Skeletal muscle satellite cell (primary cell): ENCODE data around the gene ACSL5.
"Not testable (repeated sequence)": the region's sequence is repeated elsewhere in the genome, so short reads cannot be mapped to it uniquely, and the experiment has no call there.

Source experiments
- H3K27me3 ChIP-seq: 2 replicates; pipeline ENCODE4 v1.7.0; 2013; ENCODE audit warnings: low read length; ENCODE audit not compliant: control insufficient read depth, insufficient read depth
- H3K36me3 ChIP-seq: 2 replicates; pipeline ENCODE4 v1.7.0; 2013; ENCODE audit warnings: mild to moderate bottlenecking, control low read depth, low read length; ENCODE audit not compliant: insufficient read depth
- H3K4me1 ChIP-seq: 2 replicates; pipeline ENCODE4 v1.7.0; 2013; ENCODE audit warnings: low read length; ENCODE audit not compliant: control insufficient read depth, insufficient read depth
- H3K4me2 ChIP-seq: 2 replicates; pipeline ENCODE4 v1.7.0; 2013; ENCODE audit warnings: mild to moderate bottlenecking, low read length
- H3K4me3 ChIP-seq: 2 replicates; pipeline ENCODE4 v1.7.0; 2013; ENCODE audit warnings: low read length
- H3K9ac ChIP-seq: 2 replicates; pipeline ENCODE4 v1.7.0; 2013; ENCODE audit warnings: mild to moderate bottlenecking, low read depth, low read length, moderate library complexity
- H3K9me3 ChIP-seq: replicated peaks from 2 replicates; pipeline ENCODE4 v1.7.0; 2013; ENCODE audit warnings: mild to moderate bottlenecking, control low read depth, low read length

ACSL5 gene

DNA sequence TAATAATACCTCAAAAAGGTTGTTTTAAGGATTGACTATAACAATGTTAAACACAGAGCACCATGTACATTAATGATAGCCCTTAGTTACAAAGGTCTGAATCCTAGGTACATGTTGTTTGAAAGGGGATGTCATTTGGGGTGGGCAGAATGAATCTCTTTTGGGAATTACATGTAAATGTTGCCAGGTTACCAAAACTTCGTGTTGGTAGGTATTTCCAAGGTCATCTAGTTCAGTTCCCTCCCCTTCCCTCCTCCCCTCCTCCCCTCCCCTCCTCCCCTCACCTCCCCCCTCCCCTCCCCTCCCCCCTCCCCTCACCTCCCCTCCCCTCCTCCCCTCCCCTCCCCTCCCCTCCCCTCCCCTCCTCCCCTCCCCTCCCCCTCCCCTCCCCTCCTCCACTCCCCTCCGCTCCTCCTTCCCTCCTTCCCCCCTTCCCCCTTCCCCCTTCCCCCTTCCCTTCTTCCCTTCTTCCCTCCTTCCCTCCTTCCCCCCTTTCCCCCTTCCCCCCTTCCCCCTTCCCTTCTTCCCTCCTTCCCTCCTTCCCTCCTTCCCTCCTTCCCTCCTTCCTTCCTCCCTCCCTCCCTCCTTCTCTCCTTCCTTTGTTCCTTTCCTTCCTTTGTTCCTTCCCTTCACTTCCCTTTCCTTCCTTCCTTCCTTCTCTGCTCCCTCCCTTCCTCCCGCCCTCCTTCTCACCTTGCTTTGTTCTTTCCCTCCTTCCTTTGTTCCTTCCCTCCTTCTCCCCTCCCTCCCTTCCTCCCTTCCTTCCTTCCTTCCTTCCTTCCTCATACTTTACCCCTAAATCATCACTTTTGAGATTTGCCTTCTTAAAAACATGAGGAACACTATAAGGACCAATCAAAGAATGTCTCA lies 81.2 kb downstream of the ACSL5 start:
- Histone ChIP-seq H3K9me3 (no peaks in the 10 kb centered on the region), H3K4me2 (no peak overlapping the region), H3K9ac (no peak overlapping the region), H3K4me1 (no peaks in the 10 kb centered on the region), H3K27me3 (no peaks in the 10 kb centered on the region), H3K36me3 (no peaks in the 10 kb centered on the region), H3K4me3 (no peak overlapping the region)

DNA sequence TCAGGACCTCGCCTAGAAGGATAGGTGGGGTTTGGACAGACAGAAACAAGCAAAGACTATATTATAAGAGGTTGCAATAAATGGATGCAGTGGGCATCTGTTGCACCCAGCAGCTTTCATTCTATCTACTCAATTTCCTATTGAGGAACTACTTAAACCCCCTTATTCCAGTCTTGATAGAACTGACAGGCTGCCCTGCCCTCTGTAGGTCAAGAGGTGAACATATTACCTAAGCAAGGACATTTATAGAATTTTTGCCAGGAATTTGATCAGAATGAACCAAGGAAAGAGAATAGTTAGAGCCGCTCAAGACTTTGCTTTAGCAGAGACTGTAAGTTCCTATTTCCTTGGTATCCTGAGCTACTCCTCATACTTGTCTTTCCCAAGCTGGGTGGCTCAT lies 82.6 kb downstream of the ACSL5 start:
- Histone ChIP-seq H3K27me3 (no peaks in the 10 kb centered on the region), H3K36me3 (no peaks in the 10 kb centered on the region), H3K4me1 (peaks cover 5% of the 10 kb centered on the region), H3K9ac (no peak overlapping the region), H3K4me2 (no peak overlapping the region), H3K9me3 (no peaks in the 10 kb centered on the region), H3K4me3 (no peak overlapping the region)

DNA sequence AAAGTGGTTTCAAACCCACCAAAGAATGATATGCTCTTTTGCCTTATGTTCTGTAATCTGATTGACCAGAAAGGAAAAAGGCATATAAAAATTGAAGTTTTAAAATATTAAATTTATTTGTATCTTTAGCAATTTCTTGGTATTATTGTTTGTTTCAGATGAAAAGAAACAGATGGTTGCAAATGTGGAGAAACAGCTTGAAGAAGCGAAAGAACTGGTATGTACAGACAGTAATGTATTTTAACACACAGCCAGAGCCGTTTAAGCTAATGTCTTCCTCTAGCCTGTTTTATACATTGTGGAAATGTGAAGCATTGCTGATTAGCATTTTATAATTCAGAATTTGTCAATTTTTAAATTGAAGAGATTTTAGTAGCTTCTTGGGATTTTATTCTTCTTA lies 86.5 kb downstream of the ACSL5 start:
- Histone ChIP-seq H3K9me3 (no peaks in the 10 kb centered on the region), H3K4me3 (no peak overlapping the region), H3K4me2 (no peak overlapping the region), H3K36me3 (peaks cover 12% of the 10 kb centered on the region), H3K4me1 (peaks cover 5% of the 10 kb centered on the region), H3K9ac (no peak overlapping the region), H3K27me3 (no peaks in the 10 kb centered on the region)

DNA sequence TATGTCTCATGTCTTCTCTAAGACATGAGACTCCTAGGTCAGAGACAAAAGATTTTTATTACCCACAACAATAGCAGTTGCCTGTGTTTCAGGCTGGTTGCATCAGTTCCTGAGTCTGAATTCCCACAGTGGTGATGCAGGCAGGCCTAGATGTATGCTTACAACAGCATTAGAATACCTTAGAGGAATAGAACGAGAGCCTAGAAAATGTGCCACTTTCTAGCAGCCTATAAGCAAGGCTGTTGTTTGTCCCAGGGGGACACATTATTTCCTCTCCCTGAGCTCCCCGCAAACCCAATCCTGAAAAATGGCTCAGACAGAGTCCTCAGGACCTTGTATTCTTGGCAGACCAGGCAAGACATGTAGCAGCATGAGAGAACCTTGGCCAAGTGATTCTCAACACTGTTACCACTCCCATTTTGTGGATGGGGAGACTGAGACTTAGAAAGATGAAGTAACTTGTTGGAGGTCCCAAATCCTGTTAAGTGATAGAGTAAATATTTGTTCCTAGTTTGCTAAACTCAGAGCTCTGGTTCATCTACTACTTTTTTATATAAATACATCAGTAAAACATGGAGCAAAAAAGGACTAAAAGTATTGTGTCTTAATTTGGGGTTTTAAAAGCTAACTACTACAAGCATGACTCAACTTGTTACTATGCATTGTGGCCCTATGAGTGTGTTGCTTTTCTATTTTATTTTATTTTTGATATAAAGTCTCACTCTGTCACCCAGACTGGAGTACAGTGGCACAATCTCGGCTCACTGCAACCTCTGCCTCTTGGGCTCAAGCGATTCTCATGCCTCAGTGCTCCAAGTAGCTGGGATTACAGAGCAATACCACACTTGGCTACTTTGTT lies 87.3 kb downstream of the ACSL5 start:
- H3K4me3 ChIP-seq: no peak overlapping the region
- no peak overlapping the region for H3K4me2 ChIP-seq
- H3K27me3 ChIP-seq: no peaks in the 10 kb centered on the region
- H3K36me3 ChIP-seq: peaks cover 21% of the 10 kb centered on the region
- peaks cover 5% of the 10 kb centered on the region for H3K4me1 ChIP-seq
- H3K9me3 ChIP-seq: no peaks in the 10 kb centered on the region
- H3K9ac ChIP-seq: no peak overlapping the region

DNA sequence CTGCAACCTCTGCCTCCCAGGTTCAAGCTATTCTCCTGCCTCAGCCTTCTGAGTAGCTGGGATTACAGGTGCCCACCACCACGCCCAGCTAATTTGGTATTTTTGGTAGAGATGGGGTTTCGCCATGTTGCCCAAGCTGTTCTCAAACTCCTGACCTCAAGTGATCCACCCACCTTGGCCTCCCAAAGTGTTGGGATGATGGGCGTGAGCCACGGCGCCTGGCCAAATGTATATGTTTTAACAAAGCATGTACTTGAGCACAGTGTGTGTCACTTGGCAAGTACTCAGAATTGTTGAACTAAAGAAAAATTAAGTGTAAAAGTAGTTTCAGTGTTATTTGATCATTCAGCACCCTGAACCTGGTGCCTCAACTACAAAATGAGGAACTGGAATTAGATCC lies 90.2 kb downstream of the ACSL5 start:
- not testable (repeated sequence) for H3K9me3 ChIP-seq, H3K4me2 ChIP-seq, H3K4me1 ChIP-seq, H3K4me3 ChIP-seq, H3K9ac ChIP-seq, H3K27me3 ChIP-seq
- peaks cover 23% of the 10 kb centered on the region for H3K36me3 ChIP-seq

DNA sequence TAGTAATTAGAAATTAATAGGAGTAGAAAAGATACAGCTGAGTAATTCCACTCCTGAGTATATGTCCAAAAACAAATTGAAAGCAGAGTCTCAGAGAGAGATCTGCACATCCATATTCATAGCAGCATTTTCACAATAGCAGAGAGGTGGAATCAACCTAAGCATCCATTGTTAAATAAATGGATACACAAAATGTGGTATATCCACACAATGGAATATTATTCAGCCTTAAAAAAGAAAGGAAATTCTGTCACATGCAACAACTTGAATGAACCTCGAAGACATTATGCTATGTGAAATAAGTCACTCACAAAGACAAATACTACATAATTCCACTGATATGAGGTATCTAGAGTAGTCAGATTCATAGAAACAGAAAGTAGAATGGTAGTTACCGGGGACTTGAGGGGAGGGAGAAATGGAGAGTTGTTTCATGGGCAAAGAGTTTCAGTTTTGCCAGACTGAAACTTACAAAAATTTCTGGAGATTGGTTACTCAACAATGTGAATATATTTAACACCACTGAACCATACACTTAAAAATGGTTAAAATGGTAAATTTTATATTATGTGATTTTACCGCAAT lies 91.5 kb downstream of the ACSL5 start:
- Histone ChIP-seq H3K9me3 (no peaks in the 10 kb centered on the region), H3K9ac (no peak overlapping the region), H3K27me3 (no peaks in the 10 kb centered on the region), H3K4me2 (no peak overlapping the region), H3K36me3 (peaks cover 26% of the 10 kb centered on the region), H3K4me3 (no peak overlapping the region), H3K4me1 (peaks cover 5% of the 10 kb centered on the region)

DNA sequence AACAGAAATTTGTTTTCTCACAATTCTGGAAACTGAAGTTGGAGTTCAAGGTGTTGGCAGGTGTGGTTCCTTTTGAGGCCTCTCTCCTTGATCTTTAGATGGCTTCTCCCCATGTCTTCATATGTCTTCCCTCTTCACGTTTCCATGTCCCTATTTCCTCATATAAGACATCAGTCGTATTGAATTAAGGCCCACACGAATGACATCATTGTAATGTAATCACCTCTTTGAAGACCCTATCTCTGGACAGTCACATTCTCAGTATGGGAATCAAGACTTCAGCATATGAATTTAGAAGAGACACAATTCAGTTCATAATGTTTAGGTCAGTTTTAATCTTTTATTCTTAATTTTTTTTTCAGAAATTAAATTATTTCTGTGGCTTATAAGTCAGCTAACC lies 92.9 kb downstream of the ACSL5 start:
- Histone ChIP-seq H3K36me3 (peaks cover 26% of the 10 kb centered on the region), H3K4me1 (no peaks in the 10 kb centered on the region), H3K4me3 (no peak overlapping the region), H3K9me3 (no peaks in the 10 kb centered on the region), H3K27me3 (no peaks in the 10 kb centered on the region), H3K4me2 (no peak overlapping the region), H3K9ac (no peak overlapping the region)

DNA sequence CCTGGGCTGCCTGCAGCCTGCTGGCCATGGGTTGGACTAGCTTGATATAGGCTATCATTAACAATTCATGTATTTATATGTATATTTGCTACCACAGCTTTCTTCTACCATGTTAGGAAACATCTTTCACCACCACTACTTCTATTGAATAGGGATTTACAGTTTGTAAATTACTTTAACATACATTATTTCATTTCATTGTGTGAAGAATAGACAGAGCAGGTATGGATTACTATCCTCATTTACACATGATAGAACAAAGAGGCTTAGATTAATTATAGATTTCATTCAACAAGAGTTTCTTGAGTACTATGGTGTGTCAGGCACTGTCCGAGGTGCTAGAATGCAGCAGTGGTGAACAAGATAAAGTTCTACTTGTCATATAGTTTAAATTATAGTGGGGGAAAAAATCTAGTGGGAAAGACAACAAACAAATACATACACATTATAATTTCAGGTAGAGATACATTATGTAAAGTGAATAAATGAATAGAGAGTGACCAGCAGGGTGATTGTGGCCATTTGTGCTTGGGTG lies 93.7 kb downstream of the ACSL5 start:
- no peak overlapping the region for H3K4me2 ChIP-seq
- H3K9ac ChIP-seq: no peak overlapping the region
- no peaks in the 10 kb centered on the region for H3K4me1 ChIP-seq
- H3K4me3 ChIP-seq: no peak overlapping the region
- H3K9me3 ChIP-seq: no peaks in the 10 kb centered on the region
- H3K36me3 ChIP-seq: peaks cover 26% of the 10 kb centered on the region
- no peaks in the 10 kb centered on the region for H3K27me3 ChIP-seq

DNA sequence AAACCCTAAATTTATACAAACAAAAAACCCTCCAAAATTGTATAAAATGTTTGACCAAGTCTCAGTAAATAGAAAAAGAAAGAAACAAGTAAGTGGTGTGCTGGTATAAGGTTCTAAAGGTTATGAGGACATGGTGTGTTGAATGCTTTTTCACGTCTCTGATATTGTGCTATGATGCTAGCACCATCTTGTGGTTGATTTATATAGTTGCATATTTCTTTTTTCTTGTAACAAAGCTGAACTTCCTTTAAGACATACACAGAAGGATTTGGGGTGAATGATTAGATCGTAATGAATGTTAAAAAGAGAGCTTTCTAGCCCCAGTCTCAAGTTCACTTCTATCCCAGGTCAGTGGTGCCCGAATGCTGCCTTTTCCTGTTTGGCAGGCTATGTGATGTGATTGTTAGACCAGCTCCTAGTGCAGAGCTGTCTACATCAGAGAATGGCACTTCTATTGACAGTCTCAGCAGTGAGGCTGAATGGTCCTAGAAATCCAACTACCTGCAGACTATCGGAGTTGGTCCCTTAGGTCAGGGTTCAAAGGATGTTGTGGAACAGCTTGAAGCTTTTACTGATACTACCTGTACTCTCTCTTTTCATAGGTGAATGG lies 98.1 kb downstream of the ACSL5 start:
- H3K27me3 ChIP-seq: no peaks in the 10 kb centered on the region
- no peaks in the 10 kb centered on the region for H3K4me1 ChIP-seq
- no peak overlapping the region for H3K9ac ChIP-seq
- H3K4me3 ChIP-seq: no peak overlapping the region
- H3K4me2 ChIP-seq: no peak overlapping the region
- no peaks in the 10 kb centered on the region for H3K9me3 ChIP-seq
- H3K36me3 ChIP-seq: peaks cover 5% of the 10 kb centered on the region

DNA sequence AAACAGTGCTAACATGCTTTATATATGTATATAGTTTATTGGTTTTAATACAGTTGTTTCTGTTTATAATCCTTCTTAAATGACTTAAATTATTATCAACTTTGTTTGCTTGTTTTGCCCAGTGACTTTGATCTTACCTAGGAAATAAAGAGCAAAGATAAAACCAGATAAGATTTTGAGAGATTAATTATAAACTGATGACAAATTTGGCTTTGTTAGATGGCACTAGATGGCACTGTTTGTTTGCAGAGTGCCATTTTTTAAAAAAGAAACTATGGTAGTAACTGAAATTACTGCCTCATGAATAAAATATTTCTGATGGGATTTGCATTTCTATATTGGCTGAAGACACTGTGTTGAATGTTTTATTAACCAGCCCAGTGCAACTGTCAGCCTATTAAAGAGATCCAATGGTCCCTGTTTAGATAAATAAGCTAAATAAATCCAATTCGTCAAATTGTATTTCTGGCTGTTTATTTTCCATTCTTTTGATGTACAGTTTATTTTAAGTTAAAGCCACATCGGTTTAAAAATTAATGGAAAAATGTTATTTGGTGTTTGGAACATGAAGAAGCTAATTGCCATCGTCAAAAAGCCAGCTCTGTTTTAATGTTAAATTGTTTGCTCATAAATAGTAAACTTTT lies 101.8 kb downstream of the ACSL5 start:
- Histone ChIP-seq H3K27me3 (no peaks in the 10 kb centered on the region), H3K4me2 (no peak overlapping the region), H3K36me3 (no peaks in the 10 kb centered on the region), H3K4me1 (no peaks in the 10 kb centered on the region), H3K9ac (no peak overlapping the region), H3K4me3 (no peak overlapping the region), H3K9me3 (no peaks in the 10 kb centered on the region)
